LNCAP (cell line): ENCODE results near the gene CCDC88B.

Source experiments
- TF ChIP-seq, protein P1 (sequence below): fragments of 450-650 bp; IDR thresholded peaks from 2 replicates; pipeline ENCODE4 v1.5.1; 2017; ENCODE audit warnings: mild to moderate bottlenecking

The CCDC88B gene

GRCh38 chr11:64406221-64406946 lies 66.4 kb downstream of the CCDC88B start:
- TF ChIP-seq, protein P1, sequence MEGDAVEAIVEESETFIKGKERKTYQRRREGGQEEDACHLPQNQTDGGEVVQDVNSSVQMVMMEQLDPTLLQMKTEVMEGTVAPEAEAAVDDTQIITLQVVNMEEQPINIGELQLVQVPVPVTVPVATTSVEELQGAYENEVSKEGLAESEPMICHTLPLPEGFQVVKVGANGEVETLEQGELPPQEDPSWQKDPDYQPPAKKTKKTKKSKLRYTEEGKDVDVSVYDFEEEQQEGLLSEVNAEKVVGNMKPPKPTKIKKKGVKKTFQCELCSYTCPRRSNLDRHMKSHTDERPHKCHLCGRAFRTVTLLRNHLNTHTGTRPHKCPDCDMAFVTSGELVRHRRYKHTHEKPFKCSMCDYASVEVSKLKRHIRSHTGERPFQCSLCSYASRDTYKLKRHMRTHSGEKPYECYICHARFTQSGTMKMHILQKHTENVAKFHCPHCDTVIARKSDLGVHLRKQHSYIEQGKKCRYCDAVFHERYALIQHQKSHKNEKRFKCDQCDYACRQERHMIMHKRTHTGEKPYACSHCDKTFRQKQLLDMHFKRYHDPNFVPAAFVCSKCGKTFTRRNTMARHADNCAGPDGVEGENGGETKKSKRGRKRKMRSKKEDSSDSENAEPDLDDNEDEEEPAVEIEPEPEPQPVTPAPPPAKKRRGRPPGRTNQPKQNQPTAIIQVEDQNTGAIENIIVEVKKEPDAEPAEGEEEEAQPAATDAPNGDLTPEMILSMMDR: no peak
